Suprapubic skin (tissue), 3 donors: ENCODE data around the gene GPR183.

Experiments used
- POLR2A ChIP-seq, 2 donors: fragments of 450-650 bp; IDR thresholded peaks; one replicate each; pipeline ENCODE4 v1.6.1; 2017; ENCODE audit warnings: antibody characterized with exemption in 2 of 2, mild to moderate bottlenecking in 2 of 2, moderate library complexity in 2 of 2
- TF ChIP-seq, protein P1 (sequence below), 2 donors: fragments of 200-600 bp in 1 of 2; fragments of 450-650 bp in 1 of 2; sonication (generic) in 1 of 2; IDR thresholded peaks; one replicate each; pipeline ENCODE4 v1.5.1; 2016 to 2019; ENCODE audit warnings: antibody characterized with exemption in 2 of 2, mild to moderate bottlenecking in 1 of 2, moderate library complexity in 1 of 2

DNA sequence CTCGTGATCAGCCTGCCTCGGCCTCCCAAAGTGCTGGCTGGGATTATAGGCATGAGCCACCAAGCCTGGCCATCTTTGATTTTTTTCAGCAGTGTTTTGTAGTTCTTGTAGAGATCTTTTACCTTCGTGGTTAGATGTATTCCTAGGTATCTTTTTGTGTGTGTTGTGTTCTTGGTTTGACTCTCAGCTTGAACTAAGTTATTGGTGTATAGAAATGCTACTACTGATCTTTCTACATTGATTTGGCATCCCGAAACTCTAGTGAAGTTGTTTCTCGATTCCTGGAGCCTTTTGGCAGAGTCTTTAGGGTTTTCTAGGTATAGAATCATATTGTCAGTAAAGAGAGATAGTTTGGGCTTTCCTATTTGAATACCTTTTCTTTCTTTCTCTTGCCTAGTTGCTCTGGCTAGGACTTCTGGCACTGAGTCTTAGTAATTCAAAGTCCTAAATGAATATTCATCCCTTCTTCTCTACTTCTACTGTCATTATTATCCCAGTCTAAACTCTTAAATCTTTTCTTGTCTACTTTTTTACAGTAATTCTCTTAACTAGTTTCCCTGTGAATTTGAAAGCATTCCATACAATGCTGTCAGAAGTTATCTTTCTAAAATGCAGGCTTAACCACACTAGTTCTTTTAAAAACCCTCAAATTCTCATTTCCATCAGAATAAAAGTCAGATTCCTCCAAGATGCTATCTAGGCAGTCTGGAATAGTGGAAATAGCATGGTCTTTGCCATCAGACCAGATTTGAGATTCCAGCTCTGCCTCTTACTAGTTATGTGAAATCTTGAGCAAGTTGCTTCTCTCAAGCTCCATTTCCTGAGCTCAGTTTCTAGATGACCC, 56.0 kb downstream of the GPR183 start:
- TF ChIP-seq, protein P1, sequence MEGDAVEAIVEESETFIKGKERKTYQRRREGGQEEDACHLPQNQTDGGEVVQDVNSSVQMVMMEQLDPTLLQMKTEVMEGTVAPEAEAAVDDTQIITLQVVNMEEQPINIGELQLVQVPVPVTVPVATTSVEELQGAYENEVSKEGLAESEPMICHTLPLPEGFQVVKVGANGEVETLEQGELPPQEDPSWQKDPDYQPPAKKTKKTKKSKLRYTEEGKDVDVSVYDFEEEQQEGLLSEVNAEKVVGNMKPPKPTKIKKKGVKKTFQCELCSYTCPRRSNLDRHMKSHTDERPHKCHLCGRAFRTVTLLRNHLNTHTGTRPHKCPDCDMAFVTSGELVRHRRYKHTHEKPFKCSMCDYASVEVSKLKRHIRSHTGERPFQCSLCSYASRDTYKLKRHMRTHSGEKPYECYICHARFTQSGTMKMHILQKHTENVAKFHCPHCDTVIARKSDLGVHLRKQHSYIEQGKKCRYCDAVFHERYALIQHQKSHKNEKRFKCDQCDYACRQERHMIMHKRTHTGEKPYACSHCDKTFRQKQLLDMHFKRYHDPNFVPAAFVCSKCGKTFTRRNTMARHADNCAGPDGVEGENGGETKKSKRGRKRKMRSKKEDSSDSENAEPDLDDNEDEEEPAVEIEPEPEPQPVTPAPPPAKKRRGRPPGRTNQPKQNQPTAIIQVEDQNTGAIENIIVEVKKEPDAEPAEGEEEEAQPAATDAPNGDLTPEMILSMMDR (IDR thresholded peaks at IDR 0.05) = no peak
- TF ChIP-seq POLR2A (IDR thresholded peaks at IDR 0.05) = no peak
